HG02588 (cell line): ENCODE data around the gene DTD2.

ENCODE experiments used
- ATAC-seq: cut with Tn5 transposase; IDR thresholded peaks from one replicate; pipeline ENCODE4 v1.9.1; 2021; ENCODE audit warnings: mild to moderate bottlenecking, moderate library complexity; ENCODE audit not compliant: unreplicated experiment

DTD2 gene

DNA sequence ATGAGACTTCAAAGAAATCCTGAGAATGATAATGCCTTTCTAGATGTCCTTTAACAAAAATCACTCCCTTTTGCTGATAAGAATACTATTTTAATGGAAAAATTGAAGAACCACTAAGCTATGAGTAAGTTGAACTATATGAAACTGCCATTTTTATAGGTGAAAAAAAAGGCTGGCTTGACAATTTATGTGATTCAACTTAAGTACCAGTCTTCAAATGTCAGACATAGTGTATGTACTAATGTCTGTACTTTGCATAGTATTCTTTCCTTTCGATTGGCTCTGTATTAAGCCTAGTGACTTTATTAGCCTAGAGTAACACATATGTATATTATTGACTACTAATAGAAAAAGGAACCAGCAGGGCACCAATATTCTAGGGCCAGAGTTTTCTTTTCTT is 48.9 kb downstream of the DTD2 start:
- no peak for ATAC-seq

DNA sequence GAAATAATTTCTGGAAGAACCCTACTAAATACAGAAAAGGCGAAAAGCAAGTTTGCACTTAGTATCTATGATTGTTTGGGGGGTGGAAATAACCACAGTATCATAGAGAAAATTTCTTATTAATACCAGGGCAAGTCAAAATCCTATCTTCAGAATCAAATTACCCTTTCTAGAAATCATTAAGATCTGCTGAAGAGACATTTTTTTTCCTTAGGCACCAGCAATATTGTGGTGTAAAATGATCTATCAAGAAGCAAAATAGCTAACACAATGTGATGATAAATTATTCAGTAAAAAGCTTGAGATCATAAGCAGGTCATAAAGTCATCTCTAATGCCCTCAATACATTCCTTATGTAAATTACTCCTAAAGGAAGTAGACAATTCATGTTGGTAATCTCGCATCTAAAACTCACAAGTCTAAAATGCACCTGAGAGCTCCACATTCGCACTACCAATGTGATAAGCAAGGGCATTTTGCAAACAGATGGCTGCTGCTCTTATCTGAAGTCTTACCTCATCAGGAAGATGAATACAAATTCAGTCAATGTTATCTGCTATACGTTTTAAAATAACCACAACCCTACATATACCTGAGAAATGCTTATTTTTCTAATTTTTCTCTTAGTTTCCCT is 51.6 kb downstream of the DTD2 start:
- ATAC-seq, result no peak

DNA sequence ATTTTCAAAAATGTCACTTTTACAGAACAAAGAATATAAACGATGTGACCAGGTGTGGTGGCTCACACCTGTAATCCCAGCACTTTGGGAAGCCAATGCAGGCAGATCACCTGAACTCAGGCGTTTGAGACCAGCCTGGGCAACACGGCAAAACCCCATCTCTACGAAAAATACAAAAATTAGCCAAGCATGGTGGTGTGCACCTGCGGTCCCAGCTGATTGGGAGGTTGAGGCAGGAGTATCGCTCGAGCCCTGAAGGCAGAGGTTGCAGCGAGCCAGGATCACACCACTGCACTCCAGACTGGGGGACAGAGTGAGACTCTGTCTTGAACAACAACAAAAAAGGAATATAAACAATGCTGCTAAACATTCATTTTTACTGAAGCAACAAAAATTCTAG is 52.2 kb downstream of the DTD2 start:
- ATAC-seq, result no peak

DNA sequence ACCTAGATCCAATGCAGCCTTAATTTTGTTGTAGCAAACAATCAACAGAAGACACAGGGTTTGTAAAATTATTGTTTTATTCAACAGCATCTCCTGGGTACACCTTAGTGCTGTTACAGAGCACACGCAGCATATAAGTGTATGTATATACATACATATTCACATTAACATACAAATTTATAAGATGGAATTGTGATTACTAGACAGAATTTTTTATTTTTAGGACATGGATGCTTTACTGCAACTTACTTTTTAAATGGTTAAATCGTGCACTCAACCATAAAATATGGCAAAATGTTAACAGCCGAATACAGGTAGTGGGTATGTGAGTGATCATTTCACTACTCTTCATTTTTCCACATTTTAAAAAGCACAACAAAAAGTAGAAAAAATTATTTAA is 53.6 kb downstream of the DTD2 start:
- ATAC-seq, result no peak

DNA sequence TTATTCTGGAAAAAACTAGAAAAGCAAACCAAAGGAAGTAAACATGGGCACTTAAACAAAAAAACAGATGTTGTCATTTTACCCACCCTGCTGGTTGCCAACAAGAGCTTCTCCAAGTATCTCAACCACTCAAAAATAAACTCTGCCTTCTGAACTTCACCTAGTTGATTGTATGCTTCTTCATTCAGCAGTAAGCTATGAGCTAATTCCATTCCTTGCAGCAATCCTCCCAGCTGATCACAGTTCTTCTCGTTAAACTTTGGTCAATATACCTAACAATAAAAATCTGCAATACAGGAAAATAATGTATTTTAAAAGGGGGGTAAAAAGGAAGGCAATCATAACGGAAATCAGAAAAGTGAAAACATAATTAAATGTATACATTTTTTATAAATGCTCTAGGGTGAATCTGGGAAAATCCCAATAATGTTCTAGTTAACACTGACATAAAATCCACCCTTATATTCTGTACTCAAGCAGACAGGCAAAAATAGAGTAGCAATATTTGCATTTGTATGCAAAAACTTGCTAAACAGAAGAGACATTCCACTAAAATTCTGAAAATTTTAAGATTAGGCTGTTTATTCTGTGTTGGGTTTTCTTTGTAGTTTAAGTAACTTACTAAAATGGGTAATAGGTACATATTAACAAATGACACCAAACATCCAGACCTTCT is 54.4 kb downstream of the DTD2 start:
- no peak for ATAC-seq

DNA sequence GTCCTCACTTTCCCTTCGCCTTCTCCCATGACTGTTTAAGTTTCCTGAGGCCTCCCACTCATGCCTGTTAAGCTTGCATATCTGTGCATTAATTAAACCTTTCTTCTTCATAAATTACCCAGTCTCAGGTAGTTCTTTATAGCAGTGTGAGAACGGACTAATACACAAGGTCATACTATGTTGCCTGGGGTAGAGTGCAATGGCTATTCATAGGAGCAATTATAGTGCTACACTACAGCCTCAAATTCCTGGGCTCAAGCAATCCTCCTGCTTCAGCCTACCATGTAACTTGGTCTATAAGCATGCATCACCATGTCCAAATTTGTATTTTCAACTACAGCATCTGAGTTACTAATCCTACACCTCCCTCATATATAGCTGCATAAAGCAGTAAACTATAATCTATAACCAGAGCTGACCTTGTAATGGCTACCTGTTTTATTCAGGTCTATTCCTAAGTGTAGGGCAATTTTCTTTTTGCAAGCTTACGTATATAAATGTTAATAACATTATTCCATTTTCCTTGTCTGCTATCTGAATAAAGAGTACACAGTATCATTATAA is 55.9 kb downstream of the DTD2 start:
- ATAC-seq, result no peak

DNA sequence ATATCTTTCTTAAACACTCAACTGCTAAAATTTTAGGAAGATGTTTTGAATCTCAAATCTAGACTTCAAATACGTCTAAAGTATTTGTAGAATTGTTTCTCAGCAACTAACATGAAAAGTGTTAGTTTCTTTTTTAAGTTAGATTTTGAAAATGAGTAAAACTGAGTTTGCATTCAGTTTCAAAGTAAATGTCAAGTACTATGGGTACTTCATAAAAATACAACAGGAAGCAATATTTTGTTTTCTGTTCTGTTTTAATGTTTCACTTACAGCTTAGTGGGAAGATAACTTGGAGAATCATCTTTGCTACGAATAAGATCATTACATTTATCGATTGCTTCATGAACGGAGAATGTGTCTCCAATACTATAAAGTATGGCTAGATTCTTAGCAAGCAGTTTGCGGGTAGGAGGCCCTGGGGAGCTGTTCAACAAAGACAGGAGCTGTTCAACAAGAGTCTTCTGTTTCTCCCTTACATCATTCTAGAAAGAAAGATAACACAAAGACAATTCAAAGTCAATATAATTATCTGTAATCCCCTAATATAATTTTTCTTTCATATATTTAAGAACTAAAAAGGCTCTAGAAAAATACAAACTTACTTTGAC is 57.2 kb downstream of the DTD2 start:
- ATAC-seq, result peak; percentile 64
